Stimulated activated CD8-positive, alpha-beta memory T cell treated with anti-CD3 and anti-CD28 coated beads, Interleukin-7, amount 100 ng/mL, for 4 hours (primary cell): ENCODE measurements around the gene ADAMTS6.
"Not testable (repeated sequence)": the region's sequence is repeated elsewhere in the genome, so short reads cannot be mapped to it uniquely, and the experiment has no call there.

ENCODE experiments used
- DNase-seq, 2 donors: peaks; one replicate each; pipeline ENCODE4 v3.0.0-alpha.2; 2020; ENCODE audit warnings: low read depth in 2 of 2

The ADAMTS6 gene

DNA sequence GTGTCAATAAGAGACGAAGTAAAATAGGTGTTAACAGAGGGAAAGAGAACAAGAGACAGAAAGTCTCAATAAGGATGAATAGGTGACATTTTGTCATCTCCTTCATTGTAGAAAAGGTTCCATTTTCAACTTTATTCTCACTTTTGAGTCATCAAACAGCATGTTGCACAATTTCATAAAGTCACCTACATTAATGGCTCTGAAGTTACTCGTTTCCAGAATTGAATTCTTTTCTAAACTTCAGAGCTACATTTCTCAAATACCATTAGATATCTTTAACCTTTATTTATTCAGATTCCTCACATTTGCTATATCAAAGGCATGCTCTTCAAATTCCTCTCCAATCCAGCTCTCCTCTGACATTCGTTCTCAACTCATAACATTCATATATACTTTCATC lies 13.1 kb downstream of the ADAMTS6 start:
- DNase-seq: no peak

DNA sequence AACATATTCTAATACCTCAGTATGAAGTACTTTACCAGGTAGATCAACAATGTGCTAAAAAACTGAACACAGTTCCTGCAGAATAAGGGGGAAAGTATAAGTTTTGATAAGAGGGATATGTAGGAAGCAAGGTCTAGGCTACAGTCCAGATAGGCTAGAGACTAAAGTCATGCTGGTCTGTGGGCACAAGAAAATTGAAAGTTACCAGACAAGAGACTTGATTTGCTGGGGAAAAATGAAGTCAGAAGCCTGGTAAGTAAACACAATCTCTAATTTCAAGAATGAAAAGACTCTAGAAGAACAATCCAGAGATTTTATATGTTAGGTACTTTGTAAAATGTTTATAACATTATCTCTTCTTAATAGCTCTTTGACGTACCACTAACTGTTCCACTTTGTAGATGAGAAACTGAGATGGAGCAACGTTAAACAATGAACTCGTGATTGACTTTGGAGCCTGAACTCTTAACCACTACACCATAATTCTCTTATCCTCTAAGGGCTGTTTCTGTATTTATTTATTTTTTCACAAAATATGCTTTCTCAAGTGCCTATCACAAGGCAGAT lies 19.5 kb downstream of the ADAMTS6 start:
- no peak for DNase-seq

DNA sequence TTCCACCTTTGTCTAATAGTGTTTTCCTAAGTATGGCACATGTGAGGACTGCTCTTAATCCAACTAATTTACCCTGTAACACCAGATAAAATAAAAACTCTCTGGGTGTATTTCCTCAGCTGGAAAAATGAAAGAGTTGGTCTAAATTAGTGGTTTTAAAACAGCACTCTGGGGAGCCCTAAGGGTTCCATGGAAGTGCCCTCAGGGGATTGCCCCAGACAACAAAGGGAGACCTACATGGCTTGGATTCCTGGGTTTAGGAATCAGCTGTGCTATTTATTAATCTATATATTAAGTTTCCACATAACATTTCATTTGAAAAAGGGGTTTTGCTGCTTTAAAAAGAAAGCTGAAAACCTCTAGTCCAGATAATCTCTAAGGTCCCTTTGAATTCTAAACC lies 20.2 kb downstream of the ADAMTS6 start:
- no peak for DNase-seq

DNA sequence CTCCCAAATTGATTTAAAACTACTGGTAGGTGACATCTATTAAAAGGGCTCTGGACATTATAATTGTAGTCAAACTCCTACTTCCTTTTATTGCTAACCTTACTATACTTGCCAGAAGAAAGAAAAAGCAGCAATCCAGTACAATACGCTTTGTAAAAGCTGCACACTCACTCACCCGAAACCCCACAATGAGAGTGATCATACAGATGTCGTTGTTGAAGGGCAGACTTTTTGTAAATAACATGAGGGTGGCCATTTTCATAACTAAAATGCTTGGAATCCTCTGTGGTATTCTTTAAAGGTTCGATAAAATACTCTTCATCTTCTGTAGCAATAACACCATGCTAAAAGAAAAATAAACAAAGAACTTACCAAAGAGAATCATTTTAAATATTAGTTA lies 21.7 kb downstream of the ADAMTS6 start:
- no peak for DNase-seq

DNA sequence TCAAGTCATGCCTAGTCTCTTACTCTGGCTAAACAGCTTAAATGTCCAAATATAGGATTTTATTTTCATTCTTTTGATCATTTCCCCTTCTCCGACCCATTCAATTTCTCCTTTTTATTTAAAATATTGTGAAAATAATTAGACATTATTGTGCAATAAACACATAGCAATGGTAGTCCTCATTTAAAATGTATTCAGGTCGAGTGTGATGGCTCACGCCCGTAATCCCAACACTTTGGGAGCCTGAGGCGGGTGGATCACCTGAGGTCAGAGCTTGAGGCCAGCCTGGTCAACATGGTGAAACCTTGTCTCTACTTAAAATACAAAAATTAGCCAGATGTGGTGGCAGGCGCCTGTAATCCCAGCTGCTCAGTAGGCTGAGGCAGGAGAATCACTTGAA lies 26.7 kb downstream of the ADAMTS6 start:
- no peak for DNase-seq

DNA sequence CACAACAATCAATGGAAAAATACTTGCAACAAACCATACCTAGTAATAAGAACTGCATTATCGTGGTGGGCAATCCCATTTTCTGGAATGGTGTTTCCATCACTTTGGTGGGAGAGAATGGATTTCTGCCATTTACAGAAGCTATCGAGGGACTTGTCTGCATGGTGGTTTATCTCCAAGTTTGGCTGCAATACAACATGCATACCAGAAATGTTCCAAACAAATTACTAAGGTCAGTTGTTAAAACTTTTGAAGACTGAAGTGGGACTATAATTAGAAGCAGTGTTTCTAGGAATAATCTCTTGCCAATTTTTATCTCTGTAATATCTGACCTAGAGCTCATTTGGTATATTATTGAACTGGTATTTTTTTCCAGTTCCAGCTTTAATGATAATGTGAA lies 30.3 kb downstream of the ADAMTS6 start:
- no peak for DNase-seq

DNA sequence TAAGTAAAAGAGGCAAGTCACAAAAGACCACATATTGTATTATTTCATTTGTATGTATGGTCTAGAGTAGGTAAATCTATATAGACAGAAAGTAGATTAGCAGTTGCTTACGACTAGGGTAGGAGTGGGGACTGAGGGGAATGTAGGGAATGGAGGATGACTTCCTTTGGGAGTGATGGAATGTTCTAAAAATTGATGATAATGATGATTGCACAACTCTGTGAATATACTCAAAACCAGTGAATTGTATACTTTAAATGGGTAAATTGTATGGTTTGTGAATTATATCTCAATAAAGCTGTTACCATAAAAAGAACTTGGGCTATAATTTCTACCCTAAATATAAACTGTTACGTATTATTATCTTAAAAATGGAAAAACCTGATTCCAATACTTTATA lies 35.0 kb downstream of the ADAMTS6 start:
- DNase-seq: no peak

DNA sequence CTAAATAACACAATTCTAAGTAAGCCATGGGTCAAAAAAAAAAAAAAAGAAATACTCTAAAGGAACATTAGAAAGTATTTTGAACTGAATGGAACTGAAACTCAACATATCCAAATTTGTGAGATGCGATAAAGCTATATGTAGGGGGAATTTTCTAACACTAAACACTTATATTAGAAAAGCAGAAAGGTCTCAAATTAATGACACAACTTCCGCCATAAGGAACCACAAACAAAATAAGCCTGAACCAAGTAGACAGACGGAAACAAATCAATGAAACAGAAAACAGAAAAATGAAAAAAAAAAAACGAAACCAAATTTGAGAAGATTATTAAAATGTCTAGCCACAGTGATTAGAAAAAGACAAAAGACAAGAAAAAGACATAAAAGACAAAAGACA lies 39.9 kb downstream of the ADAMTS6 start:
- no peak for DNase-seq

DNA sequence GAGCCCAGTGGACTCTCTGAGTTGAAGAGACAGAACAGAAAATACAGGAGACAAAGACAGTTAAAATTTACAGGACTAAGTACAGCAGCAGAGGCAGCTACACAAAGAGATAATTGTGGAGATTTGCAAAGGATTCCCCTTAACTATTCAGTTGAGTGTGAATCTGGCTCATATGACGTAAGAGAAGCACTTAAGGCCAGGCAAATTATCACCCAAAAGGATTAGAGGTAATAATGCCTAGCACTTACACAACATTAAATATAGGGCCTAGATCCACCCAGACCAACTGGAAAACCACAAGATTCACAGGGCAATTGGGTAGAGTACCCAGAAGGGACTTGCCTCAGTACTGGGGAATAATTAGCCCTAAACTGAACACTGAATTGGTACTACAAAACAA lies 41.3 kb downstream of the ADAMTS6 start:
- no peak for DNase-seq

DNA sequence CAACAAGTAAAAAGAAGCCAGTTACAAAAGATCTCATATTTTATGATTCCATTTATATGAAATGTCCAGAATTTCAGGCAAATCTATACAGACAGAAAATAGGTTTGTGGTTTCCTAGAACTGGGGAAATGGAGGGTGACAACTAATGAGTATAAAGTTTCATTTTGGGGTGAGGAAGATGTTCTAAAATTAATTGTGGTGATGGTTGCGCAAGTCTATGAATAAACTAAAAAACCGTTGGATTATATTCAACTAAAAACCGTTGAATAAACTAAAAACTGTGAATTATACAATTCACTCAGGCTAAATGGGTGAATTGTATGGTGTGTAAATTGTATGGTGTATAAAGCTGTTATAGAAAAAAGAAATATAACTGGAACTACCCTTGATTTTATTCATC lies 47.6 kb downstream of the ADAMTS6 start:
- DNase-seq: no peak

DNA sequence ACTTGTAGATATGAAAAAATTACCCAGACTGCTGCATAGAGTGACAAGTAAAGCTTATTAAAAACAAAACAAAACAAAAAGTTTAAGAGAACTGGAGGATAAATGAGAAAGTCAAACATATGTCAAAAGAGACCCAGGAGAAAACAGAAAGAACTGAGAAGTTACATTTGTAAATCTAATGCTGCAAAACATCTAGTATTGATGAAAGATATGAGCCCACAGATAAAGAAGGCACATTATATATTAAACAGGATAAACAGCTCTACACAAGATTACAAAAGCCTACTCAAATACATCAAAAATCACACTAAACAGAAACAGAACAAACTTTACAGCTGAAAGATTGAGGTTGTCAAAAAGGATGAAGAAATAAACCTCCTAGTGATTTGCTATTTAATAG lies 55.1 kb downstream of the ADAMTS6 start:
- DNase-seq: no peak

DNA sequence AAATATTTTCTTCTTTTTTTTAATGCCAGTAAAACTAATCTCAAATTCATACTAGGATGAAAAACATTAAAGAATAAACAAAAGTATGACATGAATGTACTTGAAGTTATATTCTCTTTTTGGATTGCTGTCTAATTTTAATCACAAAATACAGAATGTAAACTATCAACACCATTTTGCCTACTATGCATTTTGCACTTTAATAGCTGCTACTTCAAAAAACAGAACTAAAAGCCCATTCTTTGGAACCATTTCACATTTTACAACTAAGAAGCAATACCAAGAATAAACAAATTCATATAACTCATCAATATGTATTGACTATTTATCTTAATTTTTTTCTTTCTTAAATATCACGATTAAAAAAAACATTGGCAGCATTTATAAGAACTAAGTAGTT lies 58.1 kb downstream of the ADAMTS6 start:
- DNase-seq: no peak

DNA sequence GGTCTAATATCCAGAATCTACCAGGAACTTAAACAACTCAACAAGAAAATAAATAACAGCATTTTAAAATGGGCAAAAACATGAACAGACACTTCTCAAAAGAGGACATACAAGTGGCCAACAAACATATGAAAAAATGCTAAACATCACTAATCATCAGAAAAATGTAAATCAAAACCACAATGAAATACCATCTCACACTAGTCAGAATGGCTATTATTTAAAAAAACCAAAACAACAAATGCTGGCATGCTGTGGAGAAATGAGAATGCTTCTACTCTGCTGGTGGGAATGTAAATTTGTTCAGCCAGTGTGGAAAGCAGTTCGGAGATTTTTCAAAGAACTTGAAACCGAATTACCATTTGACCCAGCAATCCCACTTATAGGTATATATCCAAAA lies 63.1 kb downstream of the ADAMTS6 start:
- DNase-seq: no peak

DNA sequence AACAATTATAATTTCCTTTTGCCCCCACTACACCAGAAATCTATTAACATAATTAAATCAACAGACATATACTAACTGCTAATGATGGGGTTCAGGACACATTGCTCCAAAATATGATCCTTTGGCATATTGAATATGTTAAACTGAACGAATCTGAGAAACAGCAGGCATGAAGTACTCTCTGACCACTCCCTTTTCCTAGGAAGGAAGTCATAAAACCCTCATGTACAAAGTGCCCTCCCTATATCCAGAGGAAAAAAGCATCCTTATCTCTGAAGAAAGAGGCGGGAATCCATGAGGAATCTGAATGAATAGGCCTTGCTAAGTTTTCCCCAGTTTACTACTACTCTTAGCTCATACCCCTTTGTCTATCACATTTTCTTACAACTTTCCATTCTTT lies 67.9 kb downstream of the ADAMTS6 start:
- no peak for DNase-seq

DNA sequence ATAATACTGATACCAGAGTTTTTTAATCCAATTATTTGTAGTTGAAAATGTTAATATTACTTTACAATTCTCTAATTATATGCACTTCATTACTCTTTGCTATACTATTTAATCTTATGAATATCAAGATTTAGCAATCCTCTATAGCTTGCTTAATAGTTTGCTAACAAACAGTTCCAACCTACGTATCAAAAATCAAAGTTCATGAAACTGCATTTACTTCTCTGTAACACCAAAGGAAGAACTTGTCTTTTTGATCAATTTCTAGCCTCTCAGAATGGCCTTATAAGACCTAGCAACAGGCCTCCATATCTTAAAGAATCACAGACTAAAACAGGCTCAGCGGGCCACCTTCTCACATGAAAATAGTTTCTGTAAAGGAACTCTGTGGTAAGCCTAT lies 68.9 kb downstream of the ADAMTS6 start:
- no peak for DNase-seq

DNA sequence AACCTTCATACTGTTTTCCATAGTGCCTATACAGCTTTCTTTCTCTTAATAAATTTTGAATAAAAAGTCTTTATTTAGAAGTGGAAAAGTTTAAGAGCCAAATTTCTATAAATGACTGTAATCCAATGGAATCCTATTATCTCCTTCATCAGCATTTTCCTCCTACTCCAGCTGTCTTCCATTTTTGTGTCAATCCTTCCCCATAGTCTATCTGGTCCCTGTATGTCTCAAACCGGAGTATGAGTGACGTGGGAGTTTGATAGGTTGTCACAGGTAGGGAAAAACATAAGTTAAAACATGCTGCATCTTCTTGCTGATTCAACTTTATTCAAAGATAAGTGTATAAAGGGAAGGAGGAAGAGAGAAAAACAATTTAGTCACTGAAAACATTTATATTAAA lies 70.4 kb downstream of the ADAMTS6 start:
- DNase-seq: no peak

DNA sequence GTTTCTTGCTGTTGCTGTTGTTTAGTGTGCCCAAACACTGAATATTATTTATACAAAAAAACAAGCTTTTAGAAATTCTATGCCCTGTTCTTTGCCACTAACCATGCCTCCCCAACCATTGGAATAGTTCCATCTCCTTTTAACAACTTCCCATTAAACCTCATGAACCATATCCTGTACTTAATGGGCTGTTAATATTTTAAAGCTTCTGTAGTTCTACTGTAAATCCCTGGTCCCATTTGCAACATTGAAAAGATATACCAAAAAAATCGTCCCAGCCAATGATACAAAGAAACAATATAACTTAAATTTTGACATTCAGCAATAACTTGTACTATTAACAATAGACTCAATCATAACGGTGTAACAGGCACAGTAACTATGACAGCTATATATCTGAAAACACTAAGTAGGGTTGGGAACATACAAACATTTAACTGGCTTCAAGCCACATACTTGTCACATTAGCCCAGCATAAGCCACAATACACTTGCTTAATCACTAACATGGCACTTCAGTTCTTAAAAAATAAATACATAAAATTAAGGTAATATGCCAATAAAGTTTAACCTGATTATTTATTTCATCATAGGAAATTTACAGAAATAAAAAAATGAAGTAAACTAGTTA lies 86.1 kb downstream of the ADAMTS6 start:
- no peak for DNase-seq

DNA sequence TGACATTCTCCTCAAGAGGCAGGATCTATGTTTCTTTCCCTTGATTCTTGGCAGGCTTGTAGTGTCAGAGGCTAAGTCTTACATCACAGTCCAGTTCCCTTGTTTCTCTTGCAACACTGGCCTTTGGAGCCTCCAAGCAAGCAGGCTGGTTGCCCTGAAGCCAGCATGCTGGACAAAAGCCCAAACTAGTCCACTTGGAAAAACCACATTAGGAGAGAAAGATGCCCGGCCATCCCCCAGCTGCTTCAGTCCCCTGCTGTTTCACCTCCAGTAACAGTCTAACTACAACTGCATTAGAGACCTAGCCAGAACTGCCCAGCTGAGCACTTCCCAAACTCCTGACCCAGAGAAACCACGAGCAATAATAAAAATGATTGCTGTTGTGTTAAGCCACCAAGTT lies 87.6 kb downstream of the ADAMTS6 start:
- no peak for DNase-seq

DNA sequence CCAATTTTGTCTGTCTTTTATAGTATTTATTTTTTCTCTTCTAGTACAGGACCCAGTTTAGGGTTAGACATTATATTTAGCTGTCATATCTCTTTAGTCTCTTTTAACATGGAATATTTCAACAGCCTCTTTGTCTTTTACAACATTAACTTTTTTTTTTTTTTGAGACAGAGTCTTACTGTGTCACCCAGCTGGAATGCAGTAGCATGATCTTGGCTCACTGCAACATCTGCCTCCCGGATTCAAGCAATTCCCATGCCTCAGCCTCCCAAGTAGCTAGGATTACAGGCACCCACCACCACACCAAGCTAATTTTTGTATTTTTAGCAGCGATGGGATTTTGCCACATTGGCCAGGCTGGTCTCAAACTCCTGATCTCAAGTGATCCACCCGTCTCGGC lies 90.1 kb downstream of the ADAMTS6 start:
- DNase-seq: no peak

DNA sequence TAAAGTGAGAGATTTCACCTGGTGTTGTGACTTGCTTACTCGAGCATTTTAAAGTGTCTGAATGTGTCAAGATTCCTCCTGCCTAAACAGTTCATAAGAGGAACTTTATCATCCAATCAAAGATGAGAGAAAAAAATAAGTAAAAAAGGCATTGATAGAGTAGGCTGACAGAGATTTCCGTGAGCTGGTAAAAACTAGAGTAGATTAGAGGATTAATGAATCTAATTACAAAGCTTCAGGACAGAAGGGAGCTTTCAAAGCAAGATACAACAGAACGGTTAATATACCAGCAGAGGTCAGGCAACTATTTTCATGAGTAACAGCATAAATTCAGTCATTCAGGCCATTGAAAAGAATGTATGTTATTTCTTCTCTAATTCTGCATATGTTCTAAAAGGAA lies 91.5 kb downstream of the ADAMTS6 start:
- no peak for DNase-seq

DNA sequence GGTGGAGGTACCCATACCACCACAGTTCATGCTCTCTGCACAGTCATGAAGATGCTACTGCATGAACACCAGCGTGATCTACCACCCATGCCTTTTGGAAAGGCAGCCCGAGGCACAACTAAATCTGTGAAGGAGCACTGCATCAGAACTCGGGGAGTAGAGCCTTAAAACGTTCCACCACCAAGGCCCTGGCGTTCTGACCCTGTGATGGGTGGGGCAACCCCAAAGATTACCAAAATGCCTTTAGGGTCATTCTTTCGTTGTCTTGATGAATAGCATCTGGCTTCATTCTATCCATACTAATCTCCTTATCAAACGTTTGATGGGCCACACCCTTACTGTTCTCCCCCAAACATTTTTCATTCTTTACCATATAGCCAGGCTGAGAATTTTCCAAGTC lies 97.9 kb downstream of the ADAMTS6 start:
- DNase-seq: no peak

DNA sequence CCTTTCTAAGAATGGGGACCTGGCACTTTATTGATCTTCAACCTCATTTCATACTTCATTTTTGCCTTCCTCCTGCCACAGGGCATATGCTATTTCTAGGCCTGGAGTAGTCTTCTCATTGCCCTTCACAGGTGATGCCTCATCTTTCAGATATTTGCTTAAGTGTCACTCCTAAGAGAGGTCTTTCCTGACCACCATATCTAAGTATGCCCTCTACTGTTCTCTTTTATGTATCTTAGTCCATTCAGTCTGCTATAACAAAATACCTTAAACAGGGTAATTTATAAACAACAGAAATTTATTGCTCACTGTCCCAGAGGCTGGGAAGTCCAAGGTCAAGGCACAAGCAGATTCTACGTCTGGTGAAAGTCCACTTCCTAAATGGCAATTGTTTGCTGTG lies 99.1 kb downstream of the ADAMTS6 start:
- DNase-seq: no peak

DNA sequence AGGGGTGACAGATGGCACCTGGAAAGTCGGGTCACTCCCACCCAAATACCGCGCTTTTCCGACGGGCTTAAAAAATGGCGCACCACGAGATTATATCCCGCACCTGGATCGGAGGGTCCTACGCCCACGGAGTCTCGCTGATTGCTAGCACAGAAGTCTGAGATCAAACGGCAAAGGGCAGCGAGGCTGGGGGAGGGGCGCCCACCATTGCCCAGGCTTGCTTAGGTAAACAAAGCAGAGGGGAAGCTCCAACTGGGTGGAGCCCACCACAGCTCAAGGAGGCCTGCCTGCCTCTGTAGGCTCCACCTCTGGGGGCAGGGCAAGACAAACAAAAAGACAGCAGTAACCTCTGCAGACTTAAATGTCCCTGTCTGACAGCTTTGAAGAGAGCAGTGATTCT lies 111.2 kb downstream of the ADAMTS6 start:
- not testable (repeated sequence) for DNase-seq

DNA sequence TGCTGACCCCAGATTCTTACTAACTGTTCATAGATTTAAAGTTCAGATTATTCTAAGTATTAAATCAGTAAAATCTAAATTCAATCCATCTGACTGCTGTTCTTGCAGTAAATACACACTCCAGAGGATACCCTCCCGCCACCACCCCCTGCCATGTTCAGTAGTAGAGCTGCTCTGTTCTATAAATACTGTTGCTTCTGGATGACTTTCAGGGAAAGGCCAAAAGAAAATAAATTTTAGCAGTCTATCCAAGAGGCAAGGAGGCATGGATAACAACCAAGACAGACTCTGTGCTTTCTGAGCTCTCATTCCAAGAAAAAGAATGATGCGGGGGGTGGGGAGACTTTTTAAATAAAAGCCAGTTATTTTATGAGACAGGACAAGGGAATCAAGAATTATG lies 115.1 kb downstream of the ADAMTS6 start:
- no peak for DNase-seq
